HG02981 (cell line): Measurements from ENCODE around the gene TANGO6.
A peak's percentile ranks its signal among the peaks of the same experiment; 100 is the strongest.
"Not testable (repeated sequence)": the region's sequence is repeated elsewhere in the genome, so short reads cannot be mapped to it uniquely, and the experiment has no call there.

Experiments used
- ATAC-seq: cut with Tn5 transposase; IDR thresholded peaks from one replicate; pipeline ENCODE4 v1.9.1; 2021; ENCODE audit warnings: mild to moderate bottlenecking, moderate library complexity; ENCODE audit not compliant: unreplicated experiment

Gene TANGO6

DNA sequence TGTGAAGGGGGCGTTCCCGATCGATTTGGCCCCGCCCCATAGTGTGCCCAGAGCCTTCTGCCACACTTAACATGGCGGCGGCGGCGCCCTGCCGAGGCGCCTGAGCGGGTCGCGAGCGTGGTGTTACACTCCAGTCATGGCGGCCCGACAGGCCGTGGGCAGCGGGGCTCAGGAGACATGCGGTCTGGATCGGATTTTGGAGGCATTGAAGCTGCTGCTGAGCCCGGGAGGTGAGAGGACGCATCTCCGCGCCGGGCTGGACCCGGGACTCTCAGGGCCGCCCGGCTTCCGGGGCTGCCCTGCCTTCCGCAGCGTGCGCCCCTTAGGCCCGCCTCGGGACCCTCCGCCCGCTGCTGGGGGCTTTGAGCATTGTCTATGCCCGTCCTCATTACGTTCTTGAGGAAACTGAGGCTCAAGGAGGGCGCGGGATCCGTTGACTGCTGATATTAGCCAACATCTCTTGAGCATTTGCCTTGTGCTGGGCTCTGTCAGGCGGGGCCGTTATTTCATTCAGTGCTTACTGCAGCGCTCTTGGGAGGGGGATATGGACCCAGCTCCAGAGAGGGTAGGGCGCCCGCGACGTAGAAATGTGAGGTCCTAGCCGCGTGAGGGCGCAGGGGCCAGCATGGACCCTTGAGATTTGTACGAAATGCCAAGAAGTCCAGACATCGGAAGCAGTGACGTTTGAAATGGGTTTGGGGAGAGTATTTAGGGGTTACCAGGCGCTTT lies at the start of gene TANGO6:
Gene TANGO6 (plus strand): TSS at position 50 of the 729 bp plus-strand sequence. CDS start 87 bp downstream, at position 137.
- peak; percentile 87 for ATAC-seq

DNA sequence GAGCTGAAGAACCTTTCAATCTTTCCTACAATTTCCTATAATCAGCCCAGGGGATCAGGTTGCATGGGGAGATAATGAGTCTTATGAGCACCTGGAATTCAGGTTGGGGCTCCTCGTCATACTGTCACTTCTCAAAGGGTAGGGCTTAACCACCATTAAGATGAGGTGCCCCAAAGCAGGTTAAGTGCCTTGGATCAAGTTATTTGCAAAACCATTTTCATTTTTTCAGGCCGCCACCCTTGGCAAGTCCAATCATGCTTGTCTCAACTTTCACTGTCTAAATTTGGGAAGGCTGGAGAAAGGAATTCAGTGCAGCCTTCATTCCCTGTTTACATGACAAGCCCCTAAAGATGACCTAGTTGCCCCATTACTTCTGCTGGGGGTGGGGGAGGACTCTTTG lies 44.9 kb upstream of the TANGO6 start:
- ATAC-seq: no peak

DNA sequence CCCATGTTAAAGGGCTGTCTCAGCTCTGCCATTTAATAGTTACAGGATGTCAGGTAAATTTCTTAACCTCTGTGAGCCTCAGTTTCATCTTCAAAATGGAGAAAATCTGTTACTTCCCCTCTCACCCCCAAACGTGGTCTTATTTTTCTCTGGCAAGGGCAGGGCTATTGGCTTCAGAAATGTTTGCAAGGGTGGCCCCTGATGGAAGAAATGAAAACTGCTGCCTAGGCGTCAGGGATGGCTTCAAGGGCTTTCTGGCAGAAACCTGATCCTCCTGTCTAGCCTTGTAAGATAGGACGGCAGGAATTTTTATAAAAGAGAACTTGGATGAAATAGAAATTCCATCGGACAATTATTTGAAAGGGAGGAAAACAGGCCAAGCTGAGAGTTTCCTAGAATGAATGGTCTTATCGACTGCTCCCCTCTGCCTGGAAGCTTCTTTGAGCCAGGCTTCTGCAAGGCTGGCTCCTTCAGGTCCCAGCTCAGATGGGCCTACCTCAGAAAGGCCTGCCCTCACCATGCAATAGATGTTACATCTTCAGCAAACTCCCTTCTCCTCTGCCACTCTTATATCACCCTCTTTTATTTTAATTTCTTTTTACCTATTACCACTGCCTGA lies 43.0 kb upstream of the TANGO6 start:
- ATAC-seq: peak; percentile 61

DNA sequence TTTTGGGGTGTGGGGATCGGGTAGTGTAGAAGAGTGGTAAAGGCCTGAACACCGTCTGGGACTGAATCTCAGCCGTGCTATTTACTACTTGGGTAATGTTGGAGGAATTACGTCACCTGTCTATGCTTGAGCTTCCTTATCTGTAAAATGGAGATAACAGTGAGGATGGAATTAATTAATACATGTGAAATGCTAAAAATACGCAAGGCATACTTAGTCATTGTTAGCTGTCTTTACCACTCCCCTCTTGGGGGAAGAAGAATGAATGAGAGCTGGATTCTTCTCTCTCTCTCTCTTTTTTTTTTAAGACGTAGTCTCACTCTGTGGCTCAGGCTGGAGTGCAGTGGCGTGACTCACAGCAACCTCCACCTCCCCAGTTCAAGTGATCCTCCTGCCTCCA lies 41.1 kb upstream of the TANGO6 start:
- no peak for ATAC-seq

DNA sequence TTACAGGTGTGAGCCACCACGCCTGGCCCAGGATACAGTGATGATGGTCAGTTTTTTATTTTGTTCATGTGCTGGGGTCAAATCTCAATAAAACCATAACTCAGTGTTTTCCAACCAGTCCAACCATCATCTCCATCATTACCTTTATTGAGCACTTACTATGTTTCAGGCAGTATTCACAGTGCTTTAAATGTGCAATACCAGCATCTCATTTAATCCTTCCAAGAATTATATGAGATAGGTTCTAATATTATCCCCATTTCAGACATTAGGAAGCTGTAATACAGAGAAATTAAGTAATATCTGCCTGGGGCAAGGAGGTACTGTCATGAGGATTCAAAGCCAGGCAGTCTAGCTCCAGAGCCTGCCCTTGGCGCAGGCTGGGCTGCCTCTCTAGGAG lies 36.9 kb upstream of the TANGO6 start:
- no peak for ATAC-seq

DNA sequence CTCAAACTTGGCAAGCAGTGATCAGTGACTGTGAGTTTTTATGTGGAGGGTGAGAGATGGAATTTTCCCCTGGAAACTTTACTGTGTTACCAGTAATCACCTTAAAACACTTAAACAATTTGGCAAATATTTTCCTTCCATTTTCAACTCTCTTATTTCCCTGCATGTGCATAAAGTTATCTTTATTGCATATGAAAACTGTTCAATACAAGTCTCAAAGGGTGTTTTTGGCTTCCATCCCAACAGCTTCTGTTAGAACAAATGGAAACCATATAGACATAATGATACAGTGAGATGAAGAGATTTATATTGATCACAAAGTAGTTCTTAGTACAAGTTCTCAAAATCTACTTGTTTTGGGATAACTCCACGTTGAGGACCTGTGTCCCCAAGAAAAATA lies 36.4 kb upstream of the TANGO6 start:
- no peak for ATAC-seq

DNA sequence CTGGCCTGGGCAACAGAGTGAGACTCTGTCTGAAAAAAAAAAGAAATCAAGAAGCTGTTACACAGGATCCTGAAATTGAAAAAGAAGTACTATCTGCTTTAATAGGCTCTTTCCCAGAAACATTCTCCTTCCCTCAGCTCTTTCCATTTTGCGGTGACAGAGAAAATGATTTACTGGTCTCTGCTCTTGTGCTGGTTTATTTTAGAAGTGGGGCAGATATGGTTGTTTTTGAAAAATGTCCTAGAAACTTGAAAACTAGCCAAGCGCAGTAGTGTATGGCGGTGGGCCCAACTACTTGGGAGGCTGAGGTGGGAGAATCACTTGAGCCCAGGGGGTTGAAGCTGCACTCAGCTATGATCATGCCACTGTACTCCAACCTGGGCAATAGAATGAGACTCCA lies 28.8 kb upstream of the TANGO6 start:
- ATAC-seq: no peak

DNA sequence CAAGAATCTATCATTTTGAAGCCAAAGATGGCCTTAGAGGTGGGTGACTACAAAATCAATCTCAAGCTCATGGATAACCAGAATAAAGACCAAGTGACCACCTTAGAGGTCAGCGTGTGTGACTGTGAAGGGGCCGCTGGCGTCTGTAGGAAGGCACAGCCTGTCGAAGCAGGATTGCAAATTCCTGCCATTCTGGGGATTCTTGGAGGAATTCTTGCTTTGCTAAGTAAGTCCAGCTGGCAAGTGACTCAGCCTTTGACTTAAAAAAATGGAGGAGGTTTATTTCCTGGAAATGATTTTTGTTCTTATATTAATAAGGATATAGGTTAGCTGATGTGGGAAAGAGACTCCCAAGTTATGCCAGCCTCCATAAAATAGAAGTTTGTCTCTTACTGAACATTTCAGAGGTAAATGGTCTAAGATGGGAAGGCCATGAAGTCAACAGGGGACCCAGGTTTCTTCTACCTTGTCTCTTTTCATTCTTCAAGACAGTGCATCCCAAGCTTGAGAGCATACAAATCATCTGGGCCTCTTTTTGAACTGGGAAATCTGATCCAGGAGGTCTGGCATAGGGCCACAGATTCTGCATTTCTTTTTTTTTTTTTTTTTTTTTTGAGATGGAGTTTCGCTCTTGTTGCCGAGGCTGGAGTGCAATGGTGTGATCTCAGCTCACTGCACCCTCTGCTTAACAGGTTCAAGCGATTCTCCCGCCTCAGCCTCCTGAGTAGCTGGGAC lies 19.8 kb upstream of the TANGO6 start:
- ATAC-seq: no peak

DNA sequence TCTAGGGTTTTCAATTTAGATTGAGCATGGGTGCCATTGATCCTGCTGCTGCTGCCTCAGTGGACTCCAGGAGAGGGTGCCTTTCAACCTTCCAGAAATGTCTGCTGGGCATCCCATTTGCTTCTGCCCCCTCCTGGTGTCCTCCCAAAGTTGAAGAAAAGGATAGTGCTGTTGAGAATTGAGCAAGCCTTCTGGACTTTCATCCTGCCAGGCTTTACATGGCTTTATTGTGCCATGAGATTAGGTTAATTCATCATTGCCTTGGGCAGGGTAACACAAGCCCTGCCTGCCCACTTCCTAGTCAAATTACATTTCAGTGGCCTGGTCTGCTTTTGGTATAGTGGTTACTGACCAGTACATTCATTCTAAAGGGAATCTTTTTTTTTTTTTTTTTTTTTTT lies 17.9 kb upstream of the TANGO6 start:
- ATAC-seq: no peak

DNA sequence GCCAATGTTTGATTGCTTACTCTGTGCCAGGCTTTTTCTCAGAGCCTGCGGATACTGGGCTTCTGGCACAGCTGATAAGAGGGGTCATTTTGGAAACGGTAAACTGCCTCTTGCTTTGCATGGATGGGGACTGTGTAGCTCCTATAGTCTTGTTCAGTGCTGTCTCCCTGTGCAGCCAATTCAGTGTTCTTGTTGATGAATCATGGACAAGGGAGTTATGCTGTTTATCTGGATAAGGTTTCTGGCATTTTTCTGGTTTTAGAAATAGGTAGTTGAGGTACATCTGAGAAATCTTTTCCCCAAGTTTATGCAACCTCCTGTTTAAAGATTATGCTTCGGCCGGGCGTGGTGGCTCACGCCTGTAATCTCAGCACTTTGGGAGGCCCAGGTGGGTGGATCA lies 16.7 kb upstream of the TANGO6 start:
- no peak for ATAC-seq

DNA sequence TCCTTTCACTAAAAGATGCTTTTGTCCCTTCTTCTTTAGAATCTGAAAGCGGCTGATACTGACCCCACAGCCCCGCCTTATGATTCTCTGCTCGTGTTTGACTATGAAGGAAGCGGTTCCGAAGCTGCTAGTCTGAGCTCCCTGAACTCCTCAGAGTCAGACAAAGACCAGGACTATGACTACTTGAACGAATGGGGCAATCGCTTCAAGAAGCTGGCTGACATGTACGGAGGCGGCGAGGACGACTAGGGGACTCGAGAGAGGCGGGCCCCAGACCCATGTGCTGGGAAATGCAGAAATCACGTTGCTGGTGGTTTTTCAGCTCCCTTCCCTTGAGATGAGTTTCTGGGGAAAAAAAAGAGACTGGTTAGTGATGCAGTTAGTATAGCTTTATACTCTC lies 10.1 kb upstream of the TANGO6 start:
- no peak for ATAC-seq

DNA sequence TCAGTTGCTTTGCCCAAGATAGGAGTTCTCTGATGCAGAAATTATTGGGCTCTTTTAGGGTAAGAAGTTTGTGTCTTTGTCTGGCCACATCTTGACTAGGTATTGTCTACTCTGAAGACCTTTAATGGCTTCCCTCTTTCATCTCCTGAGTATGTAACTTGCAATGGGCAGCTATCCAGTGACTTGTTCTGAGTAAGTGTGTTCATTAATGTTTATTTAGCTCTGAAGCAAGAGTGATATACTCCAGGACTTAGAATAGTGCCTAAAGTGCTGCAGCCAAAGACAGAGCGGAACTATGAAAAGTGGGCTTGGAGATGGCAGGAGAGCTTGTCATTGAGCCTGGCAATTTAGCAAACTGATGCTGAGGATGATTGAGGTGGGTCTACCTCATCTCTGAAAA lies 8.8 kb upstream of the TANGO6 start:
- ATAC-seq: no peak

DNA sequence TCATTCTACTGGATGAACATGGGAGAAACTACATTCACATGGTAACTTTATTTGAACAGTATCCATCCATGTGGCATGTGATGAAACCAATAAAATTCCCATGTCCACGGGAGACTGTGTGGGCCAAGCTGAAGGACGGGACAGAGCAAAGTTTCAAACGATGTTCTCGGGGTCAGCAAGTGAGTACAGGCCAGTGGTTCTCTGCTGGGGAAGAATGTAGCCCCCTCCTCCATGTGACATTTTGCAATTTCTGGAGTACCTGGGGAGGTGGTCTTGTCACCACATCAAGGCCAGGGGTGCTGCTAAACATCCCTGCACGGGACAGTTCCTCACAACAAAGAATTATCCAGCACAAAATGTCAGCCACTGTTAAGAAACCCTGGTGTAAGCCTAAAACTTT lies 7.4 kb upstream of the TANGO6 start:
- no peak for ATAC-seq

DNA sequence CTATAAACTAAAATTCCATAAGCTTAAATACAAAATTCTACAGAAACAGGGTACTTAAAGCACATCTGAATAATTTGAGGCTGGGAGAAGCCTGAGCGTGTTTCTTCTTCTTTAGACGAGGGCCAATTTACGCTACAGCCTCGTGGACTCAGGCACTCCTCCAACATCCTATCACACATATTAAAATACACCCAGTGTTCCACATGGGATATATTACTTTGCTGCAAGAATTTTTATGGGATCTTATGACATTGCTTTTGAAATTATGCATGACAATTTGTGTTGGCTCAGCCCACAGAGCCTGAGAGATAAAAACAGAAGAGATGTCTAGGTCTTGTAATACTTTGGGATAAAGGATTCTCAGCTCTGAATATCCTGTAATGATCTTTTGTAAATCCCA lies 3.5 kb upstream of the TANGO6 start:
- ATAC-seq: no peak

DNA sequence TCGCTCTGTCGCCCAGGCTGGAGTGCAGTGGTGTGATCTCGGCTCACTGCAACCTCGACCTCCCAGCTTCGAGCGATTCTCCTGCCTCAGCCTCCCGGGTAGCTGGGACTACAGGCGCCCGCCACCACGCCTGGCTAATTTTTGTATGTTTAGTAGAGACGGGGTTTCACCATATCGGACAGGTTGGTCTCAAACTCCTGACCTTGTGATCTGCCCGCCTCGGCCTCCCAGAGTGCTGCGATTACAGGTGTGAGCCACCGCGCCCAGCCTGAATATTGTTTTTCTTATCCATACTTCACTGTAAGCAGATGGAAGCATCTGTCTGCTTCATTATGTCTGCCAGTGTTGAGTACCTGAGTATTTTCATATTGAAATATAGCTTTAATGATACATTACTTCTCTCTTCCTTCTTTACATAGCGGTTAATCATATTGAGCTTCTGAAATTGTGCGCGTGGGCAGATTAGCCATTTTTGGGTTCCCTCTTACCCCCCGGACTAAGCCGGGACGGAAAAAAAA lies 308 bp upstream of the TANGO6 start:
- not testable (repeated sequence) for ATAC-seq

DNA sequence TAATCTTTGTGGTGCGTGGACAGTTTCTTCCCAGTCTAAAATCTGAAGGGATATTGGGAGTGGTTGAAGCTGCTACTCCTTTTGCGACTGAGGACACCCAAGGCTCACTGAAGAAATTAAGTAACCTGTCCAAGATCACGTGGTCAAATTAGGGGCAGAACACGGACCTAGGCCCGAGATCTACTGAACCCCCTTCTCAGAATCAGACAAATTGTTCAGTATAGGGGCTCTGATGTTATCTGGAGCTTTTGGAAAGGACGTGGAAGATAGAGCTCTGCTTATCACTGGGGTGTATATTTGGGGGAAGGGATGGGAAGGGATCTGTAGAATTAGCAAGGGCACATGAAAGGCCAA lies 857 bp downstream of the TANGO6 start:
- ATAC-seq: no peak

DNA sequence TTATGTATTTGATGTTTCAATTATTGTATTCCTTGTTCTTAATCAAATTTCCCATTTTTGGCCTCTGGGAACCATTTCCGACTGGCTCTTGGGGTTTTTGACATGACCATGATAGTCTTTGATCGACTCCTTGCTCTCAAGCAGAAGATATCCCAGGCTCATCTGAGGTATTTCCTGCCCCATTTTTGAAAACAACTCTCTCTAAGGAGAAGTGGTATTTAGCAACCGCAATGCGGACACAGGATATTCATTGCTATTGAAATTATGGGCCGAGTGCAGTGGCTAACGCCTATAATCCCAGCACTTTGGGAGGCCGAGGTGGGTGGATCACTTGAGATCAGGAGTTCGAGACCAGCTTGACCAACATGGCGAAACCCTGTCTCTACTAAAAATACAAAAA lies 5.5 kb downstream of the TANGO6 start:
- no peak for ATAC-seq

DNA sequence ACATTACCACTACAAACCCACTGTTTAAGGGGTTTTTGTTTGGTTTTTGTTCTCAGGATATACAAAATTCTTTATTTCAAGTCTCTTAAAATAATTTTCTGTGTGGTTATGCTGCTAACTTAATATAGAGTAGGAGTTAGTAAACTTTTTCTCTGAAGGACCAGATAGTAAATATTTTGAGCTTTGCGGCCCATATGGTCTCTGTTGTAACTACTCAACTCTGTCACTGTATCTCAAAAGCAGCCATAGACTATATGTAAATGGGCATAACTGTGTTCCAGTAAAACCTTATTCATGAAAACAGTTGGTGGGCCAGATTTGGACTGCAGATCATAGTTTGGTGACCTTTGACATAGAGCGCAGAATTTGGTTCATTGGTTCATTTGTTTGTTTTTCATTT lies 7.2 kb downstream of the TANGO6 start:
- no peak for ATAC-seq

DNA sequence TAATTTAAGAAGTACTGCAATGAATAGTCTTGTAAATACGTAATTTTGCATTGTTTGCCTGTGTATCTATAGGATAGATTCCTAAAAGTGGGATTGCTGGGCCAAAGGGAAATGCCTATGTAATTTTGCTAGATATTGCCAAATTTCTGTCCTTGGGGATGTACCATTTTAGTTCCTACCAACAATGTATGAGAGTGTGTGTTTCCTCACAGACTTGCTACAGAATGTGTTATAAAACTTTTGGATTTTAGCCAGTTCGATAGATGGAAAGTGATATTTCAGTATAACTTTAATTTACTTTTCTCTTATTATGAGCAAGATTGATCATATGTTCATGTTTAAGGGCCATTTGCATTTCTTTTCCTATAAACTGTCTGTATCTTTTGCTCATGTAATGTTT lies 8.3 kb downstream of the TANGO6 start:
- no peak for ATAC-seq

DNA sequence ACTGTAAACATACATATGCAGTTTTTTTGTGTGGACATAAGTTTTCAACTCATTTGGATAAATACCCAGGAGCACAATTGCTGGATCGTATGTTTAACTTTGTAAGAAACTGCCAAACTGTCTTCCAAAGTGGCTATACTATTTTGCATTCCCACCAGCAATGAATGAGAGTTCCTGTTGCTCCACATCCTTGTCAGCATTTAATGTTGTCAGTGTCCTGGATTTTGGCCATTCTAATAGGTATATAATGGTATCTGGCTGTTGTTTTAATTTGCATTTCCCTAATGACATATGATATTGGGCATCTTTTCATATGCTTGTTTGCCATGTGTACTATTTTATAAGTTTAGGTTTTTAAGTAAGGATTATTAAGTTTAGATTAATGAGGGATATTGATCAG lies 14.1 kb downstream of the TANGO6 start:
- no peak for ATAC-seq

DNA sequence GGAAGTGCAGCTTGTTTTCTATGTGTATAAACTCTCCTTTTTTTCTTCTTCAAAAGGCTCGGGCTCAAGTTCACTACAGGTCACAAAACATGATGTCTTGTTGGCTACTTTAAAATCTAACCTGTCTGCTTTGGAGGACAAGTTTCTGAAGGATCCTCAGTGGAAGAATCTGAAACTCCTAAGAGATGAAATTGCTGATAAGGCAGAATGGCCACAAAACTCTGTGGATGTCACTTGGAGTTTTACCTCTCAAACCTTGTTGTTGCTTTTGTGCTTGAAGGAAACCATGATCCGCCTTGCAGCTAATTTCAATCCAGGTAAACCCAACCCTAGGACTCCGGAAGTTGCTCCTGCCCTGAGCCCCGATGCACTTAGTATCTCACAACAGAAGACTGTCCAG lies 16.5 kb downstream of the TANGO6 start:
- no peak for ATAC-seq
